Retinal pigment epithelial cell (primary cell): ENCODE measurements around the gene FYCO1.

Experiments
- DNase-seq: peaks from one replicate; pipeline ENCODE4 v3.0.0-alpha.2; 2010; ENCODE audit warnings: low read depth
- H3K4me3 ChIP-seq: 2 replicates; pipeline ENCODE4 v1.5.1; 2011; ENCODE audit warnings: mild to moderate bottlenecking, low read length, control low read depth, moderate library complexity
- TF ChIP-seq, protein P1 (sequence below): conservative IDR thresholded peaks from 2 replicates; pipeline ENCODE4 v1.5.1; 2011; ENCODE audit warnings: low read depth, low read length, control low read depth, inconsistent platforms

The FYCO1 gene

DNA sequence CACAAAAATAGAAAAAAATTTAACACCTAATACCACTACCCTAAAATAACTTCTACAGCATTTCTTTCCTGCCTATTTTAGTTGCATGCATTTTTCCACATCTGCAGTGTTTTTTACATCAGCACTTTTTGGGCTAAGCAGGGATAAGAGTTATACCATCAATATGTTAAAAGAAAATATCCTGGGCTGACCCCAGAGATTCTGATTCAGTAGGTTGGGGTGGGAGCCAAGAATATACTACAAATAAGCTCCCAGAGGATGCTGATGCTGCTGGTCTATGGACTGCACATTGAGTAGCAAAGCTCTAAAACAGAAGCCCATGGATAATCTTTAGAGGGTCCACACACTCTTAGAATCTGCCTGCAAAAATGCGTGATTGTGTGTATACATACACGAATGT, 14.8 kb downstream of the FYCO1 start:
- TF ChIP-seq, protein P1, sequence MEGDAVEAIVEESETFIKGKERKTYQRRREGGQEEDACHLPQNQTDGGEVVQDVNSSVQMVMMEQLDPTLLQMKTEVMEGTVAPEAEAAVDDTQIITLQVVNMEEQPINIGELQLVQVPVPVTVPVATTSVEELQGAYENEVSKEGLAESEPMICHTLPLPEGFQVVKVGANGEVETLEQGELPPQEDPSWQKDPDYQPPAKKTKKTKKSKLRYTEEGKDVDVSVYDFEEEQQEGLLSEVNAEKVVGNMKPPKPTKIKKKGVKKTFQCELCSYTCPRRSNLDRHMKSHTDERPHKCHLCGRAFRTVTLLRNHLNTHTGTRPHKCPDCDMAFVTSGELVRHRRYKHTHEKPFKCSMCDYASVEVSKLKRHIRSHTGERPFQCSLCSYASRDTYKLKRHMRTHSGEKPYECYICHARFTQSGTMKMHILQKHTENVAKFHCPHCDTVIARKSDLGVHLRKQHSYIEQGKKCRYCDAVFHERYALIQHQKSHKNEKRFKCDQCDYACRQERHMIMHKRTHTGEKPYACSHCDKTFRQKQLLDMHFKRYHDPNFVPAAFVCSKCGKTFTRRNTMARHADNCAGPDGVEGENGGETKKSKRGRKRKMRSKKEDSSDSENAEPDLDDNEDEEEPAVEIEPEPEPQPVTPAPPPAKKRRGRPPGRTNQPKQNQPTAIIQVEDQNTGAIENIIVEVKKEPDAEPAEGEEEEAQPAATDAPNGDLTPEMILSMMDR = no peak
- no peak for DNase-seq
- H3K4me3 ChIP-seq = no peak overlapping the region

DNA sequence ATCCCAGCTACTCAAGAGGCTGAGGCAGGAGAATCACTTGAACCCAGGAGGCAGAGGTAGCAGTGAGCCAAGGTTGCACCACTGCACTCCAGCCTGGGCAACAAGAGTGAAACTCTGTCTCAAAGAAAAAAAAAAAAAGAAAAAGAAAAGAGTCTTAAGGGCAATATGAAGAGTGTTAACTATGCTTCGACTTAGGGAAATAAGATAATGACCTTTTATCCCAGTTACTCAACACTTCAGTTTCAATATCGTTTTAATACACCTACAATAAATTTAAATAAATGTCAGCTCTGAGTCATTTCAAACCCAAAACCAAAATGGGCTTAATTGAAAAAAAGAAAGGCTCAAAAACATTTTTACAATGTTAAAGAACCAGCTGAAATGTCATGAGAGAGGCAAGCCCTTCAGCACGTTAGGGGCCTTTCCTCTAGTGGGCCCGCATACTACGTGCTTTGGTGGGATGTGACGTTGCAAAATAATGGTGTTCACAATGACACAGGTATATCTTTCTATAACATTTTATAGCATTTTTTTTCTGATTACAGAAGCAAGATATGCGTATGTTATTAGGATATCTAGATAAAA, 15.3 kb downstream of the FYCO1 start:
- no peak for DNase-seq
- TF ChIP-seq, protein P1 = no peak
- no peak overlapping the region for H3K4me3 ChIP-seq

DNA sequence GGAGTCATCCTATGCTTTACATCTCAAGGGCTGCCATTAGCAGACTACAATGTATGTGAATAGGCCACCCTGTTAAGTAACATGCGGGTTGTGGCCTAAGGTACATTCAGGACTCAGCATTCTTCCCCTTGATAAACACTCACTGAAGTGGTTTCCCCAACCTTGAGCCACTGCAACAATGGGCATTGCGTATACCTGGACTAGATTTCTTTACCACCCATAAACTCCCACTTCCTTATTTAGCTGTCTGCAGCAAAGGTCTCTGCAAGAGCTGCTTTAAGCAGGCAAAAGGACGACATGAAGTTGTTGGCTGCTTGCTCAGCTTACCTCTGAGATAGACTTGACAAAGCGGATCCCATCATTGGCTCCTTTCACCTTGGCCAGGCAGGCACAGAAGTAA, 16.2 kb downstream of the FYCO1 start:
- TF ChIP-seq, protein P1 = no peak
- no peak overlapping the region for H3K4me3 ChIP-seq
- DNase-seq = no peak

DNA sequence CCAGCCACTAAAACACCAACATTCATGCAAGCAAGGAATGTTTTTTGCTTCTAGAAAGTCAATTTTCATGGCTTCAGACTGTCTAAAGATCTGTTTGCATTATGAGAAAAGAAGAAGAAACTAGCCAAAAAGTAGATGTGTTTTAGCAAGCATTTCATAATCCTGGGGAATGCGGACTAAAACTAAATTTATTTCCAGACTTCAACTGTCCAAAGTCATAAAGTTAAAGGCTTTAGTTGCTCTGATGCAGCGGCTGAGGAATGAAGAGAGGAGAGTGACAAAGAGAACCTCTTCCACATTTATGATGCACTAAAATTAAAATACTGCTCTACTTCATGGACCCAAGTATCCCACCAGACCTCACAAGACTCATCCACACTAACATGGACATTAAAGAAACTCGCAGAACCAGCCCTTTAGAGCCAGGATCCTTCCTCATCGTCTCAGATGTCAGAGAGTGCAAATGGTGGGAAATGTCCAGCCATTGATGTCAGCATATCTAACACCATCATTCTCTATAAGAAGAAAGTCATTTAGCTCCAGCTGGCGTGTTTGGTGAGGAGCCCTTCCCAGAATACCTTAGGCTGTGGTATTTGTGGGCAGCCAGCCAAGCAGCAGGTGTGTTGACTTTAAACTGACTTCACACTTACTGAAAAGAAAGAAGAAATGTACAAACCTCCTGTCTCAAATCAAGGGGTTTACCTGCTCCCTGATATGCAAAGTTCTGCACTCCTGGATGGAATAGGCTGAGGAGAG, 17.4 kb downstream of the FYCO1 start:
- no peak for DNase-seq
- no peak overlapping the region for H3K4me3 ChIP-seq

DNA sequence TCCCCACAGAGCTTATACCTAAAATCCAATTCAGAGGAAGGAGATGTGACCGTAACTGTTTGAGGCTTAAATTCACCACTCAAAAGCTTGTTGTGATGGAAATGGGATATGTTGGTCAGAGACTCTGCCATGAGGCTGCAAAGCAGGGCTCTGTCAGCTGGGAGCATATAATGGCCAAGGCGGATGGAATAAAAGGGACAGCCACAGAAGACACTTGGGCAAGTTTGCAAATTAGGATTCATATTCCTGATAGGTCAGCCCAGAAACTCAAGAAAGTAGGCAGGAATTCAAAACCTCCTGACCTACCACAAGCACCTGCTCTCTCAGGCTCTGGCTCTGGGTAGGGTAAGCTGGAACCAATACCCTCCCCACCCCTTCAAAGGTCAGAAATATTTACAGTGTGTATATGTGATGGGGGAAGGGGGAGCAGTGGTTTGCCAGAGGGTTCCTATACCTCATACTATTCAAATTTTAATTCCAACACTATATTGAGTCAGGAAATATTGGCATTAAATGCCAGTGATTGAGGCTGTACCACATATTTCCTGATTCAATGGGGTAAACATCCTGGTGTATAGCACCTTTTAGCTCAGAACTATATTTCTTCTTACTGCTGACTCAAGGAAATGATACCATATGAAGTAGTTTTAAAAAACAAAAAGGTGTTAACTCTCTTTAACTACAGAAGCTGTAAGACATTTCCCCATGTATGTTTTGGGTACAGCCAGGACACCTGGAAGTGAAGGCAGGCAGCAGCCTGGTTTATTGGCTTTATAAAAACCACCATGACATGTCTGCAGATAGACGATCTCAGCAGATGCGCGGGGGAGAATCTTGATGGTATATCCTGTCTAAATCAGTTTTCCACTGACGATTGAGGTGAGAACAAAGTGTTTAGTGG, 19.2 kb downstream of the FYCO1 start:
- TF ChIP-seq, protein P1 = no peak
- no peak for DNase-seq
- no peak overlapping the region for H3K4me3 ChIP-seq

More for the DNA sequence above, 17.4 kb downstream of the FYCO1 start:
- TF ChIP-seq, protein P1 = no peak

DNA sequence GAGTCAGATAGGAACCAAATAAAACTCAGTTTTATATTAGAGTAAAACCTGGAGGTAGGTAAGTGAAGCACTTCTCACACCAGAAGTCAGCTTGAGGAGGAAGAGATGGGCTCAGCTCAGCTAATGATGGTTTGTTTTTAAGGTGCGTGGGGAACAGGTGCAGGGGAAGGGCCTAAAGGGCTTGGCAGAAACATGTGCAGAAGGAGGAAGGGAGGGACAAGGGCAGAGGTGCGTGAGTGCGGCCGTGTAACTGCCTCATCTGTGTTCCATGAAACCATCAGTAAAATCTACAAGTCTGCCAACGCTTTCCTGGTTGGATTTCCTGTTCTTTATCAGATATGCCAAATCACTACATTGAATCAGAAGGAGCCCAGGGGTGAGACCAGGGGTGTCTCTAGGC, 19.9 kb downstream of the FYCO1 start:
- DNase-seq = no peak
- TF ChIP-seq, protein P1 = no peak
- H3K4me3 ChIP-seq = no peak overlapping the region
